ENCODE measurements around the gene NAT10.
"Not testable (repeated sequence)": the region's sequence is repeated elsewhere in the genome, so short reads cannot be mapped to it uniquely, and the experiment has no call there.

NAT10 gene

DNA sequence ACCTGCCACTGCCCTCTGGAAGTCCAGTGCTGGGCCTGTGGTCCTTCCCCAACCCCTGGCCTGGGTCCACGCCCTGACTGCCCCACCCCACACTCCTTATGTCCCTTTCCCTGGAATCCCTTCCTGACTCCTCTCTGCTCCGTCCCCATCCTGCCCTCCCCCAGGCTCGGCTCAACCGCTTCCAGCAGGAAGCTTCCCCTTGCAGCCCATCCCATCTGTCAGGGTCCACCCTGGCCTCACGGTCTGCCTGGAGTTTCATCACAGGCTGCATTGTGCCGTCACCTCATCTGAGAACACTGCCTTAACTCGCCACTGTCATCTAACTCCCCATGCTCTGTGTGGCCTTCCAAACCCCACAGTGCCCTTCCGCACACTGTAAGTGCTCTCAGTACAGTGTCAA lies 64.3 kb downstream of the NAT10 start:
- DNase-seq, result no peak

DNA sequence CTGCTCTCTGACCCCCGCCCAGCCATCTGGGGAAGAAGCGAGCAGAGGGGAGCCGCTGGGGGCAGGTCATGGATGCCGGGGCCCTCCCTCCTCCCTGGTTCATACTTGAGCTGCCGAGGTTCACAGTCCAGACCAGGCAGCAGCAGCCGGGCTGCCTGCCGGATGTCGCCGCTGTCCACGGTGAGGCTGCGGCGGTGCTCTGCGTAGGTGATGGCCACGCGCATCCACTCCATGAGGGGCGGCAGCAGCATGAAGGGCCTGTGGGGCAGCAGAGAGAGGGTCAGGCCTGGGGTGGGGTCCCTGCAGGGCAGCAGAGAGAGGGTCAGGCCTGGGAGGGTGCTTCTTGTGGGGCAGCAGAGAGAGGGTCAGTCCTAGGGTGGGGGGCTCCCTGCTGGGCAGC lies 67.6 kb downstream of the NAT10 start:
- DNase-seq, result no peak

- DNase-seq, result peak; percentile 73
Measured at GRCh38 chr11:34174412-34175041, 69.1 kb downstream of the NAT10 start.

DNA sequence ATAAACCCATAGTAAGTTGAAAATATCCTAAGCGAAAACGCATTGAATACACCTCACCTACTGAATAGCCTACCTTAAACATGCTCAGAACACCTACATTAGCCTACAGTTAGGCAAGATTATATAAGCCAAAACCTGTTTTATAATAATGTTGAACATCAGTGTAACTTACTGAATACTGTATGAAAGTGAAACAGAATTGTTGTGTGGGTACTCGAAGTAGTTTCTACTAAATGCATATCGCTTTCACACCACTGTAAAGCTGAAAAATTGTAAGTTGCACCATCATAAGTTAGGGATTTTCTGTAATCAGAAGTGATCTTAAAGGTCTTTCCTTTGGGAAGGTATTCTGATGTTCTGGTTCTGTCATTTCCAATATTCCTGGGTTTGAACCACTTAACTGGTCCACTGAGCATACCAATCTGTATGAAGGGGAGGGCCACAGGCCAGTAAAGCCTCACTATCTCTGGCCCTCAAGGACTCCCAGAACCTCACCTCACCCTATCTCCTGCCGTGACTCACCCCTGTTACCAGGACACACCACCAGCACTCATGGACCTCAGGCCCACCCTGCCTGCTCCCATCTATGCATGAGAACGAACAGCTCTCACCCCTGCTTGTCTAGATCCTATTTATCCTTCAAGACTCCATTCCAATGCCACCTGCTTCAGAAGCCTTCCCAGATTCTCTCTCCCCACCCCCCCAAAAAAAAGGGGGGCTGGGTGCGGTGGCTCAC lies 70.0 kb downstream of the NAT10 start:
- DNase-seq, result no peak

- no peak for DNase-seq
Measured at GRCh38 chr11:34176751-34177209, 71.4 kb downstream of the NAT10 start.

- no peak for DNase-seq
Measured at GRCh38 chr11:34178209-34178821, 72.9 kb downstream of the NAT10 start.

DNA sequence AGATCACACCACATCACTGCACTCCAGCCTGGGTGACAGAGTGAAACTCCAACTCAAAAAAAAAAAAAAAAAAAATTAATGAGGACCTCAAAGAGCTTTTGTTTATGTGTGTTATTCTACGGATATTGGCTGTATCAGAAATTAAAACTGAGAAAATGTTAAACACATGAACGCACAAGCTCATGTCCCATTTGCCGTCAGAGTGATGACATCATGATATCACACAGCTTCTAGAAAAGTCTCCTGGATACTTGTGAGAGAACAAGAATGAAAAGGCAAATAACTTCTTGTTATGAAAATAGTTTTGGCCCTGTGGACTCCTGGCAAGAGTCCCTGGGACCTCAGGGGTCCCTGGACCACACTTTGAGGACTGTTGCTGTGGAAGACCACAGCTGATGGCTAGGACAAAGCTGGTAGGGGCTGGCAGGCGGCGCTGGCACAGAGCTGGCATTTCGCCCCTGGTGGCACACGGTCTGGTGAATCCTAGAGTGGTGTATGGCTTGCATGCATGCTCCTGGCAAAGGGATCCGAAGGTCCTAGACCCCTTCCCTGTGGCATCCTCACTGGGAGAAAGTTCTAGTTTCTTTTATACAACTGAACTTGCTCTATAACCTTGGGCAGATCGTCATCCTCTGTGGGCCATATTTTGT lies 73.7 kb downstream of the NAT10 start:
- DNase-seq, result no peak

DNA sequence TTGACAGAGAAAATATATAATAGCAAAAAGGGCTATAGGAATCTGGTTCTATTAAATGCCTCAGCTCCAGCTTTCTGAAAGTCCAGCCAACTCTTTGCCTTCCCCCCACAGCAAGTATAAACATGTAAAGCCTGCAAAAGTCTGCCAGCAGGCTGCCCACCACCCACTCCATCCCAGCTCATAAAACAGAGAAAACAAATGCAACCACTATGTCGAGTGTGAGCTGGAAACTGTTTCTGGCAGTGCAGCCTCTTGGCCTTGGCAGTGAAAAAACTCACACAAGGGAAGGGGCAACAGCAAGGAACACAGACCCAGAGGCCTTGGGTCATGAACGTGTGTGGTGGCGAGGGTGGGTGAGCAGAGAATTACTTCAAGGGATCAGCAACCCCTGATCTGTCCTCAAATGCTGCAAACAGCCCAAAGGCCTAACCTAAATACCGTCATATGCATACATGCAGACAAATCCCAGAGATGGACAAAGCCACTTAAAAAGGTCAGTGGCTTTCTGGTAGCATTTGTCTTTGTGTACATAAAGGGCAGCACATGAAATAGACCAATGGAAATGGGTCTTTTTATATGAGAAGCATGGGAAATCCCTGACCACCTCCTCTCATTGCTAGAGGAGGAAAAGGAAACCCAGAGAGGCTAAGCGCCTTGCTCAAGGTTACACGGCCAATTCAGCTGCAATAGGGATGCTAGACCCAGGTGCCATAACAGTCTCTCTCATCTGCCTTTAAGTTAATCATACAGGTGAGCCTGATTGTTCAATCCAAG lies 74.8 kb downstream of the NAT10 start:
- DNase-seq, result no peak

DNA sequence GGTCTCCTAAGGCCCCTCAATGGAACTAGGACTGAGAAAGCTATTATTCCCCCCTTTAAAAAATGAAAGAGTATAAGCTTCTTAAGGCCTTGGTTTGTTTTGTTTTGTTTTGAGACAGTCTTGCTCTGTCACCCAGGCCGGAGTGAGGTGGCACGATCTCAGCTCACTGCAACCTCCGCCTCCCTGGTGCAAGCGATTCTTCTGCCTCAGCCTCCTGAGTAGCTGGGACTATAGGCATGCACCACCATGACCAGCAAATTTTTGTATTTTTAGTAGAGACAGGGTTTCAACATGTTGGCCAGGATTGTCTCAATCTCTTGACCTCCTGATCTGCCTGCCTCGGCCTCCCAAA lies 75.4 kb downstream of the NAT10 start:
- DNase-seq, result not testable (repeated sequence)

DNA sequence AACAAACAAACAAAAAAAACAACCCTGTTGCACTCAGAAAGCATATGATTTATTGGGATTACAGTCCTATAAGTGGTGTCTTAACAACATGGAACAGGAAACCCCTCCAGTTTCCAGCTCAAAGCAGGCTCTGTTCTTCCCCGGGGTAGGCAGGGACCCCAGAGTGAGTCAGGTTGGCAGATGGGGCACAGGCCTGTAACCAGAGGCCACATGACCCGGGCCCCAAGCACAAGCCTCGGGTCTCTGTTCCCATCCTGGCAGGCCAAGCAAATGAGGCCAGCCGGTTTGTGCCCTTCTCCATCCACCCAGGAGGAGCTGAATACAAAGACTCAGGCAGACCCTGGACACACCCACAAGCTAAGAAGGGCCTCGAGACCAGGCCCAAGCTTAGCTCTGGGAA lies 75.8 kb downstream of the NAT10 start:
- no peak for DNase-seq

- no peak for DNase-seq
Measured at GRCh38 chr11:34181856-34182405, 76.5 kb downstream of the NAT10 start.

DNA sequence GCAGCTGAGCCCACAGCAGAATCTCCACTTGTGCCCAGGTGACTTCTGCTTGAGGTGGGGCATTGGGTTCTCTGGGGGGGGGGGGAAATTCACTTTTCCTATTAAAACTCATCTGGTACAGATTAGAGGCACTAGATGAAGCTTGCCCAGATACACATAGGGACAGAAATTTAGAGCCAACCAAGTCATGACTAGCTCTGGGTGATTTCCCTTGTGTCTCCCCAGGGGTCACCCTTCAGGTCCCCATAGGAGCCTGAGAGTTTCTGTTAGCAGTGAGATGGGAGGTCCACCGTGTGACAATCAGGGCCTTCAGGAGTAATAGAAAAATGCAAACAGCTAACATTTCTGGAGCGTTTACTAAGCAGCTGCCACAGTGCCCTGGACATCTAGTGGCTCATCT lies 77.0 kb downstream of the NAT10 start:
- no peak for DNase-seq

- DNase-seq, result no peak
Measured at GRCh38 chr11:34182921-34183685, 77.7 kb downstream of the NAT10 start.

DNA sequence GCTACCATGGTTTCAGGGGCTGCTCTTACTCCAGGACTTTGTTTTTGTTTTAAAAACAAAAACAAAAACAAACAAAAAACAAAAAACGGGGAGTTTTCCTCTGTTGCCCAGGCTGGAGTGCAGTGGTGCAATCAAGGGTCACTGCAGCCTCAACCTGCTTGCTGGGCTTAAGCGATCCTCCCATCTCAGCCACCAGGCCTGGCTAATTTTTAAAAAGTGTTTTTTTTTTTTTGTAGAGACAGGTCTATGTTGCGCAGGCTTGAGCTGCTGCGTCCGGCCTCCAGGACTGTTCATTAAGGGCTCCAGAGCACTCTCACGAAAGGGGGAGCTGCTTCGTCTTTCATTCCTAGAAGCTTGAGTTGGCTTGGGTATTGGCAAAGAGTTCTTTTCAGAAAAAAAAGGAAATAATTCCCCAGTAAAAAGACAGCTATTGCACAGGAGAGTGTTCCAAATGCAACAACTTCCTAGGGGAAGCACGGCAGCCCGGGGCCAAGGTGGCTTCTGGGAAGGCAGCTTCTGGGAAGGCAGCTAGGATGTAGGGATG lies 78.5 kb downstream of the NAT10 start:
- no peak for DNase-seq

- no peak for DNase-seq
Measured at GRCh38 chr11:34184505-34185015, 79.1 kb downstream of the NAT10 start.

DNA sequence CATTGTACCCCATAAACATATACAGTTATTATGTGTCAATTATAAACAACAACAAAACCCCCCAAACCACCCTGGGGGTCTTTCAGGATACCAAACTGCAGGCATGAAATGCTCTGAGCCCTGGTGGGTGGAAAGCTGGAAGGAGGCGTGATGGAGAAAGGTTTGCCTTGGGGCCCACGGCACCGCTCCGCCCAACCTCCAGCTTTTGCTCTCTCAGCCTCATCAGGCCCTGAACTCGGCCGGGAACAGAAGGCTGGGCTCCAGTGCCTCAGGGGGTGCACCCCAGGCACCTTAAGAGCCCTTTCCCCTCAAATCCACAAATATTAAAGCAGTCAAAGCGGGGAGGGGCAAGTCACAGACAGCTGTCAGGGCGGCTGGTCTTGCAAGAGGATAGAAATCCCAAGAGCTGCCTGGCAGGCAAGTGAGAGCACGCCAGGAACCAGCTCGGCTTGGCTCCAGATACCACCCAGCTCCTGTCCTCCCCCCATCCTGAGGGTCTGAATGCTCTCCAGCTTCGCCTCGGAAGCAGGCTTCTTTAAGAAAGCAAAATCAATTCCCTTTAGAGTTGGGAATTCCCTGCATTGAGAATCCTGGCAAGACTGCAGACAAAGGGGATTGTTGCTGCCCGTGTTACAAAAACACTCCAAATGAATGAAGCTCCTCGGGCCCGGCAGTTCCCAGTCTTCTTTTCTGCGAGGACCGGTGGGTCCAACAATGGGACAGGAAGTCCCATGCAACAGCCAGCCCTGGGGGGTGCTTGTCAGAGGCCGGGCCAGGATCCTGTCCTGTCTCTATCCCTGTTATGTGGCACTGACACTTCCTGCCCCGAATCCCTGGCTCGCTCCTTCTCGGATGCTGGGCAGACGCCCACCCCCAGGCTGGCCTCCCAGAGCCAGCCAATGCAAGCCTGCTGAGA lies 80.8 kb downstream of the NAT10 start:
- no peak for DNase-seq

DNA sequence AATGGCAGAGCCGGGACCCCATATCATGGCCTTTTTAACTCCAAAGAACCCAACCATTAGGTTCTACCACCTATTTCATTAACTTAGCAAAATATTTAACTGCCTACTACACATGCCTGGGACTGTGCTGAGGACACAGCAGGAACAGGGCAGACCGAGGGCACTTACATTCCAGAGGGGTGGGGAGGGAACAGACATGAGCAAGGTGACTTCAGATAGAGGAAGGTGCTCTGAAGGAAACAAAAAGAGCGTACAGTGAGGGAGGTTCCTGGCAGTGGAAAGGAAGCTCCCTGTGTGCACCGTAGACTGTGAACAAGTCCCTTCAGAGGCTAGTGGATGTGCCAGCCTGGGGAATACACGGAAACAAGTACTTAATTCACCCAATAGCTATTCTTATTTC lies 82.8 kb downstream of the NAT10 start:
- DNase-seq, result no peak

DNA sequence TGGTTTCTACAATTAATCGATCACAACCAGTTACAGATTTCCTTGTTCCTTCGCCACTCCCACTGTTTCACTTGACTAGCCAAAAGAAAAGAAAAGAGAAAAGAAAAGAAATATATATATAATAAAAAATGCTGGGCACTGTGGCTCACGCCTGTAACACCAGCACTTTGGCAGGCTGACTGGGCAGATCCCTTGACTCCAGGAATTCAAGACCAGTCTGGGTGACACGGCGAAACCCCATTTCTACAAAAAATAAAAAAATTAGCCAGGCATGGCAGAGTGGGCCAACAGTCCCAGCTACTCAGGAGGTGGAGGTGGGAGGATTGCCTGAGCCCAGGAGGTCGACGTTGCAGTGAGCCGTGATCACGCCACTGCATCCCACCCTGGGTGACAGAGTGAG lies 83.8 kb downstream of the NAT10 start:
- DNase-seq, result no peak

- no peak for DNase-seq
Measured at GRCh38 chr11:34190192-34191139, 85.0 kb downstream of the NAT10 start.
